HG03280 (cell line): ENCODE results near the gene ZNHIT3.
"Not testable (repeated sequence)": the region's sequence is repeated elsewhere in the genome, so short reads cannot be mapped to it uniquely, and the experiment has no call there.

Experiments
- ATAC-seq: cut with Tn5 transposase; IDR thresholded peaks from one replicate; pipeline ENCODE4 v1.9.1; 2021; ENCODE audit warnings: mild to moderate bottlenecking, moderate library complexity; ENCODE audit not compliant: unreplicated experiment

Gene ZNHIT3

GRCh38 chr17:36486204-36487194, at the start of gene ZNHIT3:
ZNHIT3 (plus strand) TSS chr17:36486681; CDS start chr17:36486700, 19 bp downstream.
- peak; percentile 90 for ATAC-seq

- not testable (repeated sequence) for ATAC-seq
Measured at GRCh38 chr17:36441792-36442191, 44.7 kb upstream of the ZNHIT3 start.

- no peak for ATAC-seq
Measured at GRCh38 chr17:36443777-36444176, 42.7 kb upstream of the ZNHIT3 start.

- not testable (repeated sequence) for ATAC-seq
Measured at GRCh38 chr17:36449997-36450396, 36.5 kb upstream of the ZNHIT3 start.

GRCh38 chr17:36452888-36453287, 33.6 kb upstream of the ZNHIT3 start:
- ATAC-seq: not testable (repeated sequence)

- ATAC-seq: not testable (repeated sequence)
Measured at GRCh38 chr17:36457701-36458100, 28.8 kb upstream of the ZNHIT3 start.

- ATAC-seq: no peak
Measured at GRCh38 chr17:36459045-36459444, 27.4 kb upstream of the ZNHIT3 start.

- ATAC-seq: no peak
Measured at GRCh38 chr17:36459601-36460000, 26.9 kb upstream of the ZNHIT3 start.

GRCh38 chr17:36460265-36460937, 26.1 kb upstream of the ZNHIT3 start:
- ATAC-seq: no peak

- no peak for ATAC-seq
Measured at GRCh38 chr17:36461330-36462110, 25.0 kb upstream of the ZNHIT3 start.

GRCh38 chr17:36463916-36464764, 22.3 kb upstream of the ZNHIT3 start:
- no peak for ATAC-seq

GRCh38 chr17:36464765-36465088, 21.8 kb upstream of the ZNHIT3 start:
- ATAC-seq: no peak

- ATAC-seq: no peak
Measured at GRCh38 chr17:36468903-36469635, 17.4 kb upstream of the ZNHIT3 start.

- ATAC-seq: no peak
Measured at GRCh38 chr17:36469733-36470132, 16.7 kb upstream of the ZNHIT3 start.

- no peak for ATAC-seq
Measured at GRCh38 chr17:36470499-36470898, 16.0 kb upstream of the ZNHIT3 start.

GRCh38 chr17:36474571-36474970, 11.9 kb upstream of the ZNHIT3 start:
- no peak for ATAC-seq

- ATAC-seq: no peak
Measured at GRCh38 chr17:36475346-36475970, 11.0 kb upstream of the ZNHIT3 start.

GRCh38 chr17:36481829-36482228, 4.7 kb upstream of the ZNHIT3 start:
- no peak for ATAC-seq
